ENCODE measurements around the gene RHPN2.

GRCh38 chr19:33111587-33111986 lies 46.9 kb upstream of the RHPN2 start:
- TF ChIP-seq EP300 (IDR thresholded peaks at IDR 0.05; ENCODE audit: borderline replicate concordance) = no peak
- no peak for TF ChIP-seq CEBPB (IDR thresholded peaks at IDR 0.05)
- TF ChIP-seq NFIC (IDR thresholded peaks at IDR 0.05) = no peak
- TF ChIP-seq YY1 (IDR thresholded peaks at IDR 0.05; ENCODE audit: low read depth) = no peak
